ENCODE data around the gene SRP9.
A peak's percentile ranks its signal among the peaks of the same experiment; 100 is the strongest.
"Not testable (repeated sequence)": the region's sequence is repeated elsewhere in the genome, so short reads cannot be mapped to it uniquely, and the experiment has no call there.

Gene SRP9

DNA sequence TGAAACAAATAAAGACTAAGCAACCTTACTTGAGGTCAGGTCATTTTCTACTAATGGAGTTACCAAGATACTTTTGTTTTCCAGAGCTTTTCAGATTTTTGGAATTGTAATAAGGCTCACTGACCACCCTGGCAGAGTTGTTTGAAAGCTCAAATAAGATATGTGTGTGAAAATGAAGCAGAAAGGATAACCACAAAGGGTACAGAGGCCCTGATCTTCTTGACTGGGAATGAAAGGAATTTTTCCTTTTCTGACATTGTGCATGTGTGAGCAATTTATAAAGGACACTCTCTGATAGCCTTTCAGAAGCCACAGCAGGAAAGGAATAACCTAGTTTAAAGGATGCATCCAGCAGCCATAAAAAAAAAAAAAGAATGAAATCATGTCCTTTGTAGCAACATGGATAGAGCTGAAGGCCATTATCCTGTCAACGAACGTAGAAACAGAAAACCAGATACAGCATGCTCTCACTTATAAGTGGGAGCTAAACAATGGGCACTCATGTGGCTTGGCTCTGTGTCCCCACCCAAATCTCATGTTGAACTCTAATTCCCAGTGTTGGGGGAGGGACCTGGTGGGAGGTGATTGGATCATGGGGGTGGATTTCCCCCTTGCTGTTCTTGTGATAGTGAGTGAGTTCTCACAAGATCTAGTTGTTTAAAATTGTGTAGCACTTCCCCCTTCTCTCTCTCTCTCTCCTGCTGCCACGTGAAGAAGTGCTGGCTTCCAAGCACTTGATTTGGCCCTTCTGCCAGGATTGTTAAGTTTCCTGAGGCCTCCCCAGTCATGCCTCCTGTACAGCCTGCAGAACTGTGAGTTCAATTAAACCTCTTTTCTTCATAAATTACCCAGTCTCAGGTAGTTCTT is 3.1 kb upstream of the SRP9 start:
- DNase-seq (ENCODE audit: low read depth in 2 of 2) = no peak

- no peak for DNase-seq (ENCODE audit: low read depth in 2 of 2)
These were observed 1.3 kb upstream of the SRP9 start for GRCh38 chr1:225776294-225776693.

DNA sequence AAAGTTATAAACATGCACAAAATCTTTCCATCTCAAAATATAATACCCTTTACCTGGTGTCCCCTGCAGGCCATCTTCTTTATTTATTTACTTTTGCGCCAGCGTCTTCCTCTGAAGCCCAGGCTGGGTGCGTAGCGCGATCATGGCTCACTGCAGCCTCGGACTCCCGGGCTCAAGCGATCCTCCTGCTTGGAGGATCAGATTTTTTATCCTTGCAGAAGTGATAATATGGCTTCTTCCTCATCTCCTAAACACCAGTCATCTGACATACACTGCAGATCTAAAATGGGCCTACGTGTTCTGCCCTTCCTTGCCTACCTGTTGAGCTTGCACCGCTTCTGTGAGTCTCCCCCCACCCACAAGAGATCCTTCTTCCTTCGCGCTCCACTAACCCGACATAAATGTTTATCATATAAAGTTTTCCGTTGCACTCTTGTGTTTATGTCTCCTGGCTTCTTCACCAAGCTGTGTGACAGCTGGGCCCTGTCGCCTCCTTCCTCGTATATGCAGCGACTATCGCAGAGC is 506 bp upstream of the SRP9 start:
- no peak for DNase-seq (ENCODE audit: low read depth in 2 of 2)

- no peak for DNase-seq (ENCODE audit: low read depth in 2 of 2)
These were observed 677 bp downstream of the SRP9 start for GRCh38 chr1:225778337-225778669.

DNA sequence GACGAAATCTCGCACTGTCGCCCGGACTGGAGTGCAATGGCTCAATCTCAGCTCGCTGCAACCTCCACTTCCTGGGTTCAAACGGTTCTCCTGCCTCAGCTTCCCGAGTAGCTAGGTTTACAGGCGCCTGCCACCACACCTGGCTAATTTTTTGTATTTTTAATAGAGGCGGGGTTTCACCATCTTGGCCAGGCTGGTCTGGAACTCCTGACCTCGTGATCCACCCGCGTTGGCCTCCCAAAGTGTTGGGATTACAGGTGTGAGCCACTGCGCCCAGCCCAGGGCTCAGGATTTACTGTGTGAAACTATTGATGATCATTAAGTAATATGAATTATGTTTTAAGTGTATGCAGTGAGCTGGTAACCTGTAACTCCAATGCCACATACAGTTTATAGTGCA is 1.5 kb downstream of the SRP9 start:
- DNase-seq (ENCODE audit: low read depth in 2 of 2) = not testable (repeated sequence)

GRCh38 chr1:225780134-225780533 is 2.5 kb downstream of the SRP9 start:
- DNase-seq (ENCODE audit: low read depth in 2 of 2) = no peak

- no peak for DNase-seq (ENCODE audit: low read depth in 2 of 2)
These were observed 3.0 kb downstream of the SRP9 start for GRCh38 chr1:225780630-225781029.

- DNase-seq (ENCODE audit: low read depth in 2 of 2) = not testable (repeated sequence)
These were observed 11.5 kb downstream of the SRP9 start for GRCh38 chr1:225789142-225789541.

- no peak for DNase-seq (ENCODE audit: low read depth in 2 of 2)
These were observed 17.3 kb downstream of the SRP9 start for GRCh38 chr1:225794954-225795353.

- not testable (repeated sequence) for DNase-seq (ENCODE audit: low read depth in 2 of 2)
These were observed 18.5 kb downstream of the SRP9 start for GRCh38 chr1:225796097-225796496.

- DNase-seq (ENCODE audit: low read depth in 2 of 2) = not testable (repeated sequence)
These were observed 23.5 kb downstream of the SRP9 start for GRCh38 chr1:225801146-225801545.

GRCh38 chr1:225806249-225806648 is 28.6 kb downstream of the SRP9 start:
- DNase-seq (ENCODE audit: low read depth in 2 of 2) = no peak

DNA sequence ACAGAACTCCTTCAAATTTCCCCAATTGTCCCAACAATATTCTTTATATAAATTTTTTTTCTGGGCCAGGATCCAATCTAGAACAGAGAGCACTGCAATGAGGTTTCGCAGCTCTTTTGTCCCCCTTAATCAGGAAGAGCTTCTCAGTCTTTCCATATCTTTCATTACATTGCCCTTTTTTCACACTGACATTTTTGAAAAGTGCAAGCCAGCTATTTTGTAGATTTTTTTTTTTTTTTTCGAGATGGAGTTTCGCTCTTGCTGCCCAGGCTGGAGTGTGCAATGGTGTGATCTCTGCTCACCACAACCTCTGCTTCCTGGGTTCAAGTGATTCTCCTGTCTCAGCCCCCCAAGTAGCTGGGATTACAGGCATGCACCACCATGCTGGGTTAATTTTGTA is 29.1 kb downstream of the SRP9 start:
- not testable (repeated sequence) for DNase-seq (ENCODE audit: low read depth in 2 of 2)

DNA sequence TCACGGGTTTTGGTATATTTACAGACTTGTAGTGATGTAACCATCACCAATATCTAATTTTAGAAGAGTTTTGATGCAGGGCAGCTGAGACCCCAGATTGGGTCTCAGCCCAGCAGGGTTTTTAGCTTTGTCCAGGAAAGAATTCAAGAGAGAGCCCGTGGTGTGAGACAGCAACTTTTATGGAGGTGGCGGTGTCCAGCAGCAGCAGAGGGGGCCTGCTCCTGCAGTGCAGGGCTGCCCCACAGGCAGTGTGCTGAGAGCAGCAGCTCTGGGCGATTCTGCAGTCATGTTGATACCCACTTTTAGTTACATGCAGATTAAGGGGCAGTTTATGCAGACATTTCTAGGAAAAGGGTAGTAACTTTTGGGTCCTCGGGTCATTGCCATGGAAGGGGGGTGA is 30.5 kb downstream of the SRP9 start:
- DNase-seq (ENCODE audit: low read depth in 2 of 2) = no peak

GRCh38 chr1:225809842-225810578 is 32.4 kb downstream of the SRP9 start, which contains the start of gene EPHX1:
EPHX1 (plus strand) TSS chr1:225810124; CDS start chr1:225828730, 18,606 bp downstream.
- DNase-seq (ENCODE audit: low read depth in 2 of 2) = peak; percentile 55 to 79

- not testable (repeated sequence) for DNase-seq (ENCODE audit: low read depth in 2 of 2)
These were observed 33.2 kb downstream of the SRP9 start for GRCh38 chr1:225810579-225811538.

GRCh38 chr1:225811622-225812487 is 34.2 kb downstream of the SRP9 start:
- no peak for DNase-seq (ENCODE audit: low read depth in 2 of 2)

DNA sequence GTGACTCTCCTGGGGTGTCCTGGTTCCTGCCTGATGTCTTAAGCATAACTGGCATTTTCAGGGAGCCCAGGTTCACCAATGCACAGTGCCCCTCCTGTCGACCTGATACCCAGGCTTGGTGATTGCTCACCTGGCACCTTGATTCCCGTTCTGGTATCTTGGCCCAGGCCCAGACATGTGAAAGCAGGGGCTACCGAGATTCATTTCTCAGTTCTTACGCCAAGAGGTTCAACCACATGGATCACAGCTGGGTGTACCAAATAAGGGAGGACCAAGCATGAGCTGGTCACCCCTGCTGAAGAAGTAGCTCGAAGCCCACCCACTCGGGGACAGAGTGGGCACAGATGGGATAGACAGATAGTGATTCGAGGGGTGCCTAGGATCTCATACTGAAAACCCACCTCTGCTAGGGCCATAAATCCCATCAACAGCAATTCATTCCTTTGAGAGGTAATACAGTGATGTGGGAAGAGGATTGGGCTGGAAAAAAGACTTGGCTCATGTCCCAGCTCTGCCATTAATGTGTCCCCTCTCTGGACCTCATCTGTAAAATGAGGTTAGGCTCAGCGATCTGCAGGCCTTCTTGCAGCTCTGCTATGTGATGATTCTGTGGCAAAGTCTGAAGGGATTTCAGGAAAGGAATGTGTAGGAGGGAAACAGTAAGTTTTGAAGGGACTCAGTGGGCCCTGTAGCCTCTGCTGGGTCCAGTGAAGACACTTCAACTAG is 35.0 kb downstream of the SRP9 start:
- no peak for DNase-seq (ENCODE audit: low read depth in 2 of 2)

- no peak for DNase-seq (ENCODE audit: low read depth in 2 of 2)
These were observed 35.8 kb downstream of the SRP9 start for GRCh38 chr1:225813214-225813964.
